Epithelial cell of esophagus (primary cell): Measurements from ENCODE around the gene CAV2.

Source experiments
- DNase-seq: peaks from one replicate; pipeline ENCODE4 v3.0.0; 2010; ENCODE audit warnings: low read depth
- H3K4me3 ChIP-seq: 2 replicates; pipeline ENCODE4 v1.5.1; 2011; ENCODE audit warnings: mild to moderate bottlenecking, low read length, control low read depth
- CTCF ChIP-seq: IDR thresholded peaks from 2 replicates; pipeline ENCODE4 v1.5.1; 2011; ENCODE audit warnings: low read depth, mild to moderate bottlenecking, low read length, control low read depth, inconsistent platforms; ENCODE audit not compliant: insufficient read depth; ENCODE audit errors: missing control alignments

CAV2 gene

GRCh38 chr7:116494472-116494871 is 5.1 kb upstream of the CAV2 start:
- H3K4me3 ChIP-seq: no peak overlapping the region
- TF ChIP-seq CTCF: no peak
- DNase-seq: no peak

GRCh38 chr7:116495736-116496135 is 3.8 kb upstream of the CAV2 start:
- H3K4me3 ChIP-seq: no peak overlapping the region
- DNase-seq: peak; percentile 60
- TF ChIP-seq CTCF: no peak

GRCh38 chr7:116496653-116497052 is 2.9 kb upstream of the CAV2 start:
- no peak overlapping the region for H3K4me3 ChIP-seq
- no peak for DNase-seq
- no peak for TF ChIP-seq CTCF

GRCh38 chr7:116497708-116498107 is 1.8 kb upstream of the CAV2 start:
- no peak for DNase-seq
- no peak for TF ChIP-seq CTCF
- no peak overlapping the region for H3K4me3 ChIP-seq

GRCh38 chr7:116500078-116500853 is 728 bp downstream of the CAV2 start:
- TF ChIP-seq CTCF: no peak
- peak overlapping the region; percentile 87 for H3K4me3 ChIP-seq
- DNase-seq: peak; percentile 96

GRCh38 chr7:116501425-116502167 is 2.1 kb downstream of the CAV2 start:
- peak overlapping the region; percentile 87 for H3K4me3 ChIP-seq
- no peak for TF ChIP-seq CTCF
- DNase-seq: peak; percentile 45
